ENCODE data around the gene MAD1L1.

MAD1L1 gene

DNA sequence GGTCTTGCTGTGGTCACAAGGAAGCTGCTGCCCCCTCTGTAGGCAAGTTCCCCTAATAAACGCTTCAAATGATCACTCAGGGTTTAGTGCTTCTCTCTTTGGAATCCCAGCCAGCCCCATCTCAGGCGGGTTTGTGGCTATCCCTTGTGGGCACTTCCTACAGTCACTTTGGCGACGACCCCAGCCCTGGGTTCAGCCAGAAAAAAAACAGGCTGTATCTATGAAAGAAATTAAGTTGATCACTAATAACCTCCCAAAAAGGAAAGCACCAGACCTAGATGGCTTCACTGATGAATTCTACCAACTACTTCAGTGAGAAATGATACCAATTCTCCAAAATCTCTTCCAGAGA lies 208.2 kb downstream of the MAD1L1 start:
- no peak for DNase-seq

DNA sequence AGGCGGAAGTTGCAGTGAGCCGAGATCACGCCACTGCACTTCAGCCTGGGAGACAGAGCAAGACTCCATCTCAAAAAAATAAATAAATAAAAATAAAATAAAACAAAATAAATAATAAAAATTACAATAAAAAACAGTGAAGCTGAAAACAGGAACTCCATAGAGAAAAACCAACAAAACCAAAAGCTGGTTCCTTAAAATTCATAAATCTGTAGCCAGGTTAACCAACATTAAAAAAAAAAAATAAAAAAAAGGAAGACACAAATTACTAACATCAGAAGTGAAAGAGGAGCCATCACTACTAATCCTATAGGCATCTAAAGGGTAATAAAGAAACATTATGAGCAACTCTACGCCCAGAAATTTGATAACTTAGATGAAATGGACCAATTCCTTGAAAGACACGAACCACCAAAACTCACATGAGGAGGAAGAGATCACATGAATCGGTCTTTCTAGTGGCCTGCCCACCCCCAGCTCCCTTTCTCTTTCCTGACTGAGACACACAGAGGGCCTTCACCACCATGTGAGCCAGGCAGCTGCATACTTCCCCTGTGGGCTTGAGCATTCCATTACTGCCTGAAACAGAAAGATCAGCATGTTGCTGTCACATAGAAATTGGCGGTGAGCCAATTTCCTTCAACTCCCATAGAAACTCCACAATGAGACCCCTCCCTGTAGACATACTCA lies 208.7 kb downstream of the MAD1L1 start:
- DNase-seq: peak; percentile 56

DNA sequence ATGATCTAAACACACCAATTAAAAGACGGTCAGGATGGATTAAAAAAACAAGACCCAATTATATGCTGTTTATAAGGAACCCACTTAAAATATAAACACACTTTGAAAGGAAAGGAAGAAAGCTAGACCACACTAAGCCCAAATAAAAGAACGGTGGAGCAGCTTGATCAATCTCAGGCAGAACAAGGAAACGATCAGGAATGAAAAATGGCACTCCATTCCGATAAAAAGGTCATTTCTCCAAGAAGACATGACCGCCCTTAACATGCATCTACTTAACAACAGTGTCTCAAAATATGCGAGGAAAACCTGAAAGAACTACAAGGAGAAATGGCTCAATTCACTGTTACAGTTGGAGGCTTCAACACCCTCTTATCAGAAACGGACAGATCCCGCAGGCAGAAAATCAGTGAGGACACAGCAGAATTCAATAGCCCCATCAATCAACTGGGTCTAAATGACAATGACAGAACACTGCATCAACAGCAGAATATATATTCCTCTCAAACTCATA lies 210.0 kb downstream of the MAD1L1 start:
- DNase-seq: no peak

DNA sequence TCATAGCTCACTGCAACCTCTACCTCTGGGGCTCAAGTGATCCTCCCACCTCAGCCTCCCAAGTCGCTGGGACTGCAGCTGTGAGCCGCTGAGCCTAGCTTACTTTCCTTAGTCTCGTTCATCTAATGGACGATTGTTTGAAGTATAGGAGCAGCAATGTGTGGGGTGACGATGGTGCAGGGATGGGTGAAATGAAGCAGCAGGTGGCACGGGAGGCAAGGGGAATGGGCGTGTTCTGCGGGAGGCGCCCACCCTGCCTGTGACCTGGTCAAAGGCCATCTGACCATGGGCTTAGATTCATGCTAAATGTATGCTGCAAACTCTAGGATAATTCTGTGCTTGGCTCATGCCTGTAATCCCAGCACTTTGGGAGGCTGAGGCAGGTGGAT lies 210.7 kb downstream of the MAD1L1 start:
- no peak for DNase-seq

DNA sequence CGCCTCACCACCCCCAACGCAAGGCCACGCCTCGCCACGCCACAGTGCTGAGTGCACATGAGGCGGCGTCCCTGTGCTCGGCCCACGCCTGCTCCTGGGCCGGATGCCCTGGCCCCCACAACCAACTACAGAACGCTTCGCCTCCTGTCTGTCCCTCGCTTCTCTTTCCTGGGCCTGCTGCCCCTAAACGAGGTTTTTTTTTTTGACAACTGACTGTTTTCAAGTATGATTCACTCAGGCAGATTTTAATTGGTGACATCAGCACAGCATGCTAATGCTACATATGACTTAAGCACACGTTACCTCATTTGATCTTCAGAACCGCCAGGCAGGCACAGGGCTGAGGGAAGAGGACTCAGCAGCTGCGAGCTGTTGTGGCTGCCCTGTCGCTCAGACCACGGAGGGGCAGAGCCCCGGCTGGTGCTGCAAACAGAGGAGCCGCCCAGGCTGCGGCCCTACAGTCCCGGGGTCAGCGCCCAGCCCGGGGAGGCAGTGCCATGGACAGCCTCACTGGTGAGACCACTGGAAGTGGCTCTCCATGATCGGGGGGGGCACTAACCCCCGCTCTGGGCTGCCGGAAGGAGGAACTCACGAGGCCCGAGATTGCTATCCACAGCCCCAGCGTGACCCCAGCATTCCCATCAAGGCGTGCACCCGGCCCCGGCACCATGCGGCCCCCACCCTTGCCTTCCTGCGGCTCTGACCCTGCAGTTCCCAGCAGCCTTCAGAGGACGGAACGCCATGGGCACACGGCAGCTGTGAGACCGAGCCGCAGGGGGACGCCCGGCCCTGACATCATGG lies 212.8 kb downstream of the MAD1L1 start:
- DNase-seq: peak; percentile 93

DNA sequence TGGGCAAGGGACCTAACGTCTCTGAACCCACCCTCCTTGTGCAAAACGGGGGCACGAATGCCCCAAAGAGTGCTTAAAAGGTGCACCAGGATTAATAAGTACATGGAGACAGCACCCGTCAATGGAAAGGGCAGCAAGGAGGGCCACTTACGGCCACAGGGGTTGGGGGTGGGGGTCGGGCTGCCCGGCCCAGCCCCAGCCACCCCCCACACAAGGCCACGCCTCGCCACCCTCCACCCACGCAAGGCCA lies 213.4 kb downstream of the MAD1L1 start:
- no peak for DNase-seq

DNA sequence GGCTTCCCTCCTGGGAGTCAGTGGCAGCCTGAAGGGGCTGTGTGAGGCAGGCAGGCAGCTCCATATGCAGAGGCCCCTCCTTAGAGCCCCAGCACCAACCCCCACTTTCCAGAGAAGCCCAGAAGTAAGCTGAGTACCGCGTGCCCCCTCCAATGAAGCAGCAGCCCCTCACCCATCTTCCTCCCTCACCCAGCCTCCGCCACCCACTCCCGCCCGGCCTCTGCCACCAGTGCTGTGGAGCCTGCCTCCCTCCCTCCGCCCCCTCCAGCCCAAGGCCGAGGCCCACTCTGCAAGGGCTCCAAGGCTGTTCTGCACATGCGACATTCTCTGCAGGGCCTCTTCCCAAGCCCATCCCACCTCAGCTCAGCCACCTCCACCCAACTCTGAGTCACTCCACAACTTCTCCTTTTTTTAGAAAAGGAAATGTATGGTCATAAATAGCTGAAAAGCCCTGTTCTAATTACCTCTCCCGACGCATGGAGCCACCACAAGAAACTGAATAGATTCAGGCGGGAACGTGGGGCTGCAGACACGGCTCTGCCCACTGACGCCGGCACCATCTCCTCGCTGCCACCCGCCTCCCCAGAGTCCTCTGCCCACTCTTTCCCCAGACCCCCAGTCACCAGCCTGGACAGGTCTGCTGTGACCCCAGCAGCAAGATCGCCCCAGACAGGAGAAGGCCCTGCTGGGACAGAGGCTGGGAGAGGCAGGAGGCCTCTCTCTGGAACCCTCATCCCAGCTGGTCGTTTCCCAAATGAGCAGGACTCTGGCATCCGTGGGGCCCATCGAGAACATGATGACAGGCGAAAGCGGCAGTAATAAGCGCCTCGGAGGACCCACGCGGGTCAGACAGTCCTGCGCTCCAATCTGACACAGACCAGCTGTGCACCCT lies 213.9 kb downstream of the MAD1L1 start:
- peak; percentile 89 for DNase-seq

DNA sequence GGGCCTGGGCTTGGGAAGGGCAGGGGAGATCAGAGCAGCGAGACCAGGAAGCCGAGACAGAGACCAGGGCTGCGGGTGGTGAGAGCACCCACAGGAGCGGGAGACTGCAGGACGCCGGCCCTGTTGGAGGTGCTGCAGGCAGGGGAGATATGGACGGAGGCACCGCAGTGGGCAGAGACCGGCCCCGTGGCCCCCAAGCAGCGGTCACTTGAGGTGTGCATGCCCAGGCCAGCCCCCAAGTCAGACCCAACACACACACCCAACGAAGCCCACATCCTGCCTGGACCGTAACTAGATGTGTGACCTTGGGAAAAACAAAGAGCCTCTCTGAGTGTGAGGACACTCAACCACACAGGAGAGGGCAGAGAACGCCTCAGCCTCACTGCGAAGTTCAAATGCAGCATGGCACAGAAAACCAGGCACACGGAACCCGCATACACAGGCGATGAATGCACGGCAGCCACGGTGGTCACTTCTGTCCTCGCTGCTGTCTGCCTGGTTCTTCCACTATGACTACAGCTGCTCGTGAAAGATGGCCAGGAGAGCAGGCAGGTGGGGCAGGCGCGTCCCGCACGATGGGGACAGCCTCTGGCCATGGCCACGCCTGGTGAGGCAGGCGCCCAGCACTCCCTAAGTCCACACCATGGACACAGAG lies 214.7 kb downstream of the MAD1L1 start:
- DNase-seq: no peak

DNA sequence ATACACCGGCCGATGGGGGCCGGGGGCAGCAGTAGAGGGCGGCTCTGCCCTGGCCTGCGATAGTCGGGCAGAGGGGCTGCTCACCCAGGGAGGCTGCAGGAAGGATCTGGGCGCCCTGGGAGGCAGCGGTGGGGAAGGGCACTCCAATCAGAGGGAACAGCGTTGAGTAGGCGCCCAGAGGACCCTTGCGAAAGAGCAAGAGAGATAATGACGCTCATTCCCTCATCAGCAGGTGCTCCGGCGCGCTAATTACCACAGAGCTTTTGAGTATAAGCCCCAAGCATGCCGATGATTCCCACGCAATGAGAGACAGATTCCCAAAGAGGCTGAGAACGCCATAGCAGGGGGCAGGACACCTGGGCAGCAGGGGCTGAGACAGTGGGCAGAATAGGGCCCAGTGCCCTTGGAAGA lies 215.3 kb downstream of the MAD1L1 start:
- DNase-seq: no peak

DNA sequence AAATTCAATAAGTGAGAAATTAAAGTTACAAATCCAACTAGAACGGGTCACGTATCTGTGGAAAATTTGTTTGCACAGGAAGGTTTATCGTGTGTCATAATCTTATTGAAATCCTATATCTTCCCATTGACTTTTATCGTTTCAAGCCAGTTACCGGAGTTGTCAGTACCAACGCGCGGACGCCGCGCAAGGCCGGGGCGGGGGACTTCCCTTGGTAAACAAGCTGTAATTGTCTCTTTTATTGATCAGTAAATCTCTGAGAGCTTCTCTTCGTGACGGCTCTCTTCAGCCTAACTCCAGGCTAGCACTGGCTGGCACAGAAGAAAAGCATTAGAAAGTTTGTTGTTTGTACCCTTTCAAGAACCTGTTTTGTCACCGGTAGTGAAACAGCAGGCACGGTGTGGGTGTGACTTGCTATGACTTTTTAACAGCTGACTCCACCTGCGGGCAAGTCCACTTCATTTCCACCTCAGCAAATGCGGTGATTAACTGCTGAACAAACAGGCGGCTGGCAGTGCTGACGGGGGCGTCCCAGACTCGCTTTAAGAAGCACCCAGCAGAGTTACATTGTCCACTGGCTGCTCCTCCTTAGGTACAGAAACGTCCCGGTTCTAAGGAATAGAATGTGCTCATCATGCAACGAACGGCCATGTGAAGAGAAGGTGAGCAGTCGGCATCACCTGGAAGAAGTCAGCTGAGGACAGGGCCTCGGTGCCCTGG lies 215.8 kb downstream of the MAD1L1 start:
- no peak for DNase-seq

DNA sequence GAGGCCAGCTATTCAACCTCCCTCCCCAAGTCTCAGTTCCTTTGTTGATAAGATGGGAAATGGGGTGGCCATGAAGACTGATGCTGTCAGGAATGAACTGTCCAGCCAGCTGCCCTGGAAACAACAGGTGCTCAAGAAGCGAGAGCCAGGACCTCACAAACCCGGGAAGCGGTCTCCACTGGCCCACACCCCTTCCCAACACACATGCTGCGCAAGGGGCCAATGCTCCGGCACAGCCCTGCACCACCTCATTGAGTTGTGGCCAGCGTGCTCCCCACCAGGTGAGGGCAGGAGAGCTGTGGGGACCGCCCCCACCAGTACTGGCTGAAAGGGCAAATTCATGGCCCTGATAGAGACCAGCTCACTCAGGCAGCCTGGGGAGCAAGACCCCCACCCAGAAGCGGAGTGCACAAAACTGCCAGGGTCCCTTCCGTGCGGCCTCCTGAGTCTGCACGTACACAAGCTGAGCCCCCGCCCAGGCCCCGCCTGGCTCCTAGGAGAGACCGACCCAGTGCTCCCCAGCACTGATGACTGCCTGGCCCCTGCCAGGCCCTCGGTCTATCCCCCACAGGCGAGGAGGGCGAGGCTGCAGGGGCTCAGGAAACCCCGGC lies 216.6 kb downstream of the MAD1L1 start:
- no peak for DNase-seq

DNA sequence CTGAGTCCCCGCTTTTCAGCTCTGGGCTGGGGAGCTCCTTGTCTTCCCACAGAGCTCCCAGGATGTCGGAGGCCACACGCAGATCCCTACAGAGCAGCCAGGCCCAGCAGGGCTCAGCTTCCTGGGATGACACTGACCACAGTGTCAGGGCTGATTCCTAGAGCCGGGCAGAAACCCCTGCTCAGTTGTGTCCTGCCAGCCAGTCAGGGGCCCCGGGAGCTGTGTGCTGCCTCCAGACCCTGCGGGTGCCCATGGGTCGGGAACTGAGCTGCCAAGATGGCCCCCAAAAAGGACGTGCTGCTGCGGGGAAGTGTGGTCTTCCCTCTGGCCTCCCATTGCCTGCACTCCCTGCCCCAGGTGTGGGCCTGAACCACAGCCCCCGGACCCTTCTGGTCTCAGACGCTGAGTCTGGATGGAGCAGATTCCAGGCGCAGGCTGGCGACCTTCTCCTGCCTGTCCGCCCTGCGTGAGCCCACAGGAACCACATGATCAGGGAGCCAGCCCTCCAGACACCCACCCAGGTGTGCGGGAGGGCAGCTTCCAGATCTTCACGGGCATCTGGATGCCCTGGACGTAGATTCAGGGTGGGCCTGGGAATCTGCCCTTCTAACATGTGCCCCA lies 217.4 kb downstream of the MAD1L1 start:
- no peak for DNase-seq

DNA sequence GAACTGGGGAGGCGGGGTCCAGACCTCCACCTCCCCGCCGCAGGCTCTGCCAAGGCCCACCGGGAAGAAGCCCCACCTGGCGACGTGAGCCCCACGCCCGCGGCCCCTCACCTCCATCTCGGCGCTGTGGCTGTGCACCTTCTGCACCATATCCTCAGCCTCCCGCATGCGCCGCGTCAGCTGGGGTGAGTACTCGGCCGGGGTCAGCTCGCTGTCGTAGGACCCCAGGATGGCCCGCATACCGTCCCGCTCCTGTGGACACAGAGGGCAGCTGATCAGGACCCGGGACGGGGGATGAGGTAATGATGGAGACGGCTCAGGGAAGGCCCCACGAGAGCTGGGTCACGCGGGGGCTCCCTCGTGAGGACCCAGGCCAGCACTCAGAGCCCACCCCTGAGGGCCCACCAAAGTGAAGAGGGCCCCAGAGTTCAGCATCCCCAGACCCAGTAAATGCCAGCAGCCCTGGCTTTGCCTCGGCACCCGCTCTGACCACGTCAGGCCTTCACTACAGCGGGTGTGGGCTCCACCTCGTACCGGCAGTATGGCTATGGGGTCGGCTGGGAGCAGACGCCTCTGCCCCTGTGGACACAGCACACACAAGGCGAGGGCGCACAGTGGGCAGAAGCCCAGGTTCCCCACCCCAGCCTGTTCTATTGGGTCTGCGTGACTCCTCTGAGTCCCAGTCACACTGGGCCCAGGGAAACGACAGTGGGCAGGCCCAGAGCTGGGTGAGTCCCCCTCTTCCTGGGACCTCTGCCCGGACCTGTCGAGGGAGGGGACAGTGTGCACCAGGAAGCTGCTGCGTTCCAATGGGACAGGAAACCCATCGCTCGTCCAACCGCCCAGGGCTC lies 218.1 kb downstream of the MAD1L1 start:
- DNase-seq: no peak

DNA sequence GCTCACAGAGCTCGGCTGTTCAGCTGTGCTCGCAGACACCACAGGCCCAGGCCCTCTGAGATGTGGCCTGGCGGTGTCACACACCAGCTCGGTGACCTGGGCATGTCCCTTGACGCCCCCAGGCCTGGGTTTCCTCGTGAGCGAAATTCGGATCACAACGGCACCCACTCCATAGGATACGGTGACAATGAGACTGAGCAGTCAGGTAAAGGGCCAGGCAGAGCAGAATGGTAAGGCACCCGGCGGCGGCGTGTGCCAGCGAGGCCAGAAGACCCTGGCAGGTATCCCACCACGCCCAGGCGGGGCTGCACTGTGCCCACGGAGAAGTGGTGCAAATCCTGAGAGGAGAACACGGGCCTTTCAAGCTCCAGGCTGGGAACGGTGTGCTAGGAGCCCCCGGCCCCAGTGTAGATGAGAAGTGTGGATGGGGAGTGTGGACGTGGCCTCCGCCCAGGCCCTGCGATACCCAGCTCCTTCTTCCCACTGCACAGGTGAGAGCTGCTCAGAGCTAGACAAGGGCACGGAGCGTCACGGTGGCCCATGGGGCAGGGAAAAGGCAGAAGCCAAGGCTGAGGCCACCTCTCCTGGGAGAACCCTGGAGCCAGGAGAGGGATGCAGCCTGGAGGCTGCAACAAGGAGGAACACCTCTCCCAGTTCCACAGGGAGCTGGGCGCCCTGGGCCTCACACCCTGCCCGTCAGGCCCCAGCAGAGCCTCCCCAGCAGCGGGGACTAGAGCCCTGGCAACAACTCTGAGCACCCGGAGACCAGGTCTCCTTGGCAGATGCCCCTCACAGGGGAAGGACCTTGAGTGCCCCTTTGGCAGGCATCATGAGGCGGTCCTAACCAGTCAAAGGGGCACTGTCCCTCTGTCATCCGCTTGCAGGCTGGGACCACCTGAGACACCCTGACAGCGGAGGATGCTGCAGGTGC lies 219.1 kb downstream of the MAD1L1 start:
- no peak for DNase-seq

DNA sequence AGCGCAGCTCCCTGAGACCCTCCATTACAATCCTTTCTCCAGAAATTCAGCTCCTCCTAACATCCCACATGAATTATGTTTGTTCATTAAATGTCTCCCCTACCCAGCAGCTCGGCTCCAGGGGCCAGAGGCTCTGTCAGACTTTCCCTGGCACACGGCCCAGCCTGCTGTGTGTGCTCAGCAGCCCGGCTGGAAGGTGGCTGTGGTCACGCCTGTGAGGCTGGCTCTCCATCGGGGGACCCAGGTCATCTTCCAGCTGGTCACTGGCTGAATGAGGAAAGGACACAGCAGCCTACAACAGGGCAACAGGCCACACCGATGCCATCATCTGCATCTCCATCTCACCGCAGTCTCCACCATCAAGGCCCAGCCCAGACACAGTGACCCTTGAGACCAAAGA lies 219.8 kb downstream of the MAD1L1 start:
- DNase-seq: peak; percentile 75

DNA sequence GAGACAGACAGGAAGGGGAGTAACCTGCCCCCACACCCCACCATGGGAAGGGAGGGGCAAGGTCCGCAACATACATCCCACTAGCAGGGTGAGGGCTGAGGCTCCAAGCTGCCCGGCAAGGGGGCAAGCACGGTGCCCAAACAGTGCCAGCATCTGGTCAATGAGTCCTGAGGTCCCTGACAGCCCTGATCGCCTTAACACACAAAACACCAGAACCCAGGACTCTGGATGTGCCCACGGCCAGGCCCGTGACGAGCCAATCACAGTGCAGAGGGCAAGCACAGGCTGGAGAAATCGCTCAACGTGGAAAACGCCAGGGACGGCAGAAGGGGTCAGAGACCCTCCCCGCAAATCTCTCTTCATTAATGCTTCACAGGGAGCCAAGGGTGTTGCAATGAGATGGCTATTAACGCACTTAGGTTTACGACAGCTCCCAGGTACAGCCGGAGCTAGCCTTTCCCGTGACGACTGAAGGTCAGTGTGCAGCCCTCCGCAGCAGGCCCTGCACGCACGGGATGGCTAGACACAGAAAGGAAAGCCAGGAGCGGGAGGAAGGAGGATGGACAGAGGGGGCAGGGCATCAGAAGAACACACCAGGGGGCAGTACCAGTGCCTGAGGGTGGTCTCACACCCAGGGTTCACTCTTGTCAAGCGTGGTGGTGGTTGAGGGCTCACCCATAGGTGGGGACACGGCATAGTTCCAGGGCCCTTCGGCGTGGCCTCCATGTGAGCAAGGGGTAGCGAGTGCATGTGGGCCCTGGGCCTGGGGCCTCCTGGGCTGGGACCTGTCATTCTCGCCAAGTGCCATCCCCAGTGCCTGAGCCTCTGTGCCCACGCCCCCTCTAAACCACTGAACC lies 220.5 kb downstream of the MAD1L1 start:
- DNase-seq: no peak

DNA sequence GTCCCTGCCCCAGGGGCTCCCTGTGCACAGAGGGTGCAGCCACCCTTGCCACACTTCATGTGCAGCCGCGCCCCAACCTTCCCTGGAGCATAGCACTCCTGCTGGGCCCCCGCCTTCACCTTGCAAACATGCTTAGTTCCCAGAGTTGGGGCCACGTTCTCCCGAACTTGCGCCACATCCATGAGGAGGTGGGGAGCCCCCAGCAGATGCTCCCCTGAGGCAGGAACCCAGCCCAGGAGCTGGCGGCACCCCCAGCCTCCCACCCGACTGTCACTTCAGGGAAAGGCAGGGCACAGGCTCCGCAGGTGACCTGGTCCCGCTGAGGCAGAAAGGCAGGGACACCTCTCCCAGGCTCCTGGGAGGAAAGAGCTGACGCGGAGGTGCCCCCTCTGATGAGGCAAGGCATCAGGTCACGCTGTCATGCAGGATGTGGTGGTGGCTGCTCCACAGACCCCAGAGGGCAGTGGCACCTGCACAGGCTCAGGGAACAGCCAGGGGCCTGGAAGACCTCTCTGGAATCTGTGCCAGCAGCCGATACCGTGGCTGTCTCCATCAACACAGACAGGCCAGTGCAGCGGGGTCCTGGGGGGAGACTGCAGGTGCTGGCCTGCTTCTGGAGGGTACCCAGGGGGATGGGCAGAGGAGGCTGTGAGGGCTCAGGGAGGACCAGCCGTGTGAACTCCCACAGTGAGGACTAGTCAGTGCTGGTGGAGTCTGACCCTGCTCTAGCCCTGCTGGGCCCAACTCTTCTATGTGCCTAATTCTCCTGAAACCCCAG lies 221.3 kb downstream of the MAD1L1 start:
- DNase-seq: no peak
